Stimulated activated memory B cell treated with anti-CD40 and anti-IgM and Interleukin-4, amounts not matched to agents 10 μg/mL and 1 μg/mL and 100 μg/mL, for 72 hours (primary cell): ENCODE measurements around the gene UGT1A7.

Source experiments
- ATAC-seq: fragments of 150-1000 bp; cut with Tn5 transposase; 2 replicates; pipeline ENCODE4 v1.10.0; 2021
- H3K27ac Mint-ChIP-seq: one replicate; pipeline ENCODE4 v1.8.0; 2022; ENCODE audit warnings: mild to moderate bottlenecking, mixed read lengths
- H3K27me3 Mint-ChIP-seq: one replicate; pipeline ENCODE4 v1.8.0; 2022; ENCODE audit warnings: mixed read lengths
- H3K36me3 Mint-ChIP-seq: one replicate; pipeline ENCODE4 v1.8.0; 2022; ENCODE audit warnings: mixed read lengths
- H3K4me1 Mint-ChIP-seq: one replicate; pipeline ENCODE4 v1.8.0; 2022; ENCODE audit warnings: mixed read lengths
- H3K4me3 Mint-ChIP-seq: one replicate; pipeline ENCODE4 v1.8.0; 2022; ENCODE audit warnings: mild to moderate bottlenecking, moderate library complexity, mixed read lengths
- H3K9me3 Mint-ChIP-seq: one replicate; pipeline ENCODE4 v1.8.0; 2022; ENCODE audit warnings: mixed read lengths

The UGT1A7 gene

GRCh38 chr2:233671290-233672161 lies 10.2 kb upstream of the UGT1A7 start, which contains the start of gene UGT1A9:
Gene UGT1A9 (plus strand): TSS chr2:233671898. CDS start chr2:233671935, 37 bp downstream.
- no peaks in the 10 kb centered on the region for H3K36me3 Mint-ChIP-seq
- H3K4me1 Mint-ChIP-seq = no peaks in the 10 kb centered on the region
- no peaks in the 10 kb centered on the region for H3K27me3 Mint-ChIP-seq
- no peaks in the 10 kb centered on the region for H3K9me3 Mint-ChIP-seq
- H3K4me3 Mint-ChIP-seq = no peak within 1 kb of the TSS
- no peak within 1 kb of the TSS for H3K27ac Mint-ChIP-seq
- no peak for ATAC-seq

- H3K4me3 Mint-ChIP-seq = no peak overlapping the region
- no peaks in the 10 kb centered on the region for H3K36me3 Mint-ChIP-seq
- no peaks in the 10 kb centered on the region for H3K4me1 Mint-ChIP-seq
- no peak for ATAC-seq
- H3K27ac Mint-ChIP-seq = no peak overlapping the region
- H3K9me3 Mint-ChIP-seq = no peaks in the 10 kb centered on the region
- H3K27me3 Mint-ChIP-seq = no peaks in the 10 kb centered on the region
Measured at GRCh38 chr2:233672886-233673285, 8.8 kb upstream of the UGT1A7 start.

GRCh38 chr2:233673896-233674295 lies 7.8 kb upstream of the UGT1A7 start:
- Mint-ChIP-seq H3K27ac (no peak overlapping the region), H3K27me3 (peaks cover 5% of the 10 kb centered on the region), H3K9me3 (no peaks in the 10 kb centered on the region), H3K36me3 (no peaks in the 10 kb centered on the region), H3K4me1 (no peaks in the 10 kb centered on the region), H3K4me3 (no peak overlapping the region)
- no peak for ATAC-seq

- Mint-ChIP-seq H3K36me3 (no peaks in the 10 kb centered on the region), H3K9me3 (no peaks in the 10 kb centered on the region), H3K27me3 (peaks cover 9% of the 10 kb centered on the region), H3K4me1 (no peaks in the 10 kb centered on the region), H3K27ac (no peak overlapping the region), H3K4me3 (no peak overlapping the region)
- ATAC-seq = no peak
Measured at GRCh38 chr2:233674314-233674713, 7.4 kb upstream of the UGT1A7 start.

GRCh38 chr2:233674995-233675394 lies 6.7 kb upstream of the UGT1A7 start:
- Mint-ChIP-seq H3K4me3 (no peak overlapping the region), H3K36me3 (no peaks in the 10 kb centered on the region), H3K9me3 (no peaks in the 10 kb centered on the region), H3K4me1 (no peaks in the 10 kb centered on the region), H3K27me3 (peaks cover 16% of the 10 kb centered on the region), H3K27ac (no peak overlapping the region)
- no peak for ATAC-seq

- Mint-ChIP-seq H3K27ac (no peak overlapping the region), H3K4me1 (no peaks in the 10 kb centered on the region), H3K9me3 (no peaks in the 10 kb centered on the region), H3K4me3 (no peak overlapping the region), H3K27me3 (peaks cover 19% of the 10 kb centered on the region), H3K36me3 (no peaks in the 10 kb centered on the region)
- no peak for ATAC-seq
Measured at GRCh38 chr2:233676046-233676445, 5.7 kb upstream of the UGT1A7 start.

GRCh38 chr2:233679196-233679595 lies 2.5 kb upstream of the UGT1A7 start:
- no peak for ATAC-seq
- no peaks in the 10 kb centered on the region for H3K36me3 Mint-ChIP-seq
- H3K4me3 Mint-ChIP-seq = no peak overlapping the region
- H3K9me3 Mint-ChIP-seq = no peaks in the 10 kb centered on the region
- no peak overlapping the region for H3K27ac Mint-ChIP-seq
- H3K4me1 Mint-ChIP-seq = no peaks in the 10 kb centered on the region
- H3K27me3 Mint-ChIP-seq = peaks cover 19% of the 10 kb centered on the region

- no peaks in the 10 kb centered on the region for H3K4me1 Mint-ChIP-seq
- no peak for ATAC-seq
- H3K27me3 Mint-ChIP-seq = peaks cover 19% of the 10 kb centered on the region
- H3K9me3 Mint-ChIP-seq = no peaks in the 10 kb centered on the region
- no peaks in the 10 kb centered on the region for H3K36me3 Mint-ChIP-seq
- no peak overlapping the region for H3K4me3 Mint-ChIP-seq
- H3K27ac Mint-ChIP-seq = no peak overlapping the region
Measured at GRCh38 chr2:233680361-233681045, 1.2 kb upstream of the UGT1A7 start.

GRCh38 chr2:233684640-233685039 lies 2.9 kb downstream of the UGT1A7 start:
- H3K9me3 Mint-ChIP-seq = no peaks in the 10 kb centered on the region
- no peak overlapping the region for H3K4me3 Mint-ChIP-seq
- no peak for ATAC-seq
- H3K4me1 Mint-ChIP-seq = peaks cover 6% of the 10 kb centered on the region
- H3K27me3 Mint-ChIP-seq = peaks cover 7% of the 10 kb centered on the region
- no peak overlapping the region for H3K27ac Mint-ChIP-seq
- no peaks in the 10 kb centered on the region for H3K36me3 Mint-ChIP-seq

- Mint-ChIP-seq H3K4me1 (peaks cover 6% of the 10 kb centered on the region), H3K36me3 (no peaks in the 10 kb centered on the region), H3K27ac (no peak overlapping the region), H3K4me3 (no peak overlapping the region), H3K9me3 (no peaks in the 10 kb centered on the region), H3K27me3 (no peaks in the 10 kb centered on the region)
- ATAC-seq = no peak
Measured at GRCh38 chr2:233686928-233687327, 5.2 kb downstream of the UGT1A7 start.

- no peak for ATAC-seq
- H3K4me3 Mint-ChIP-seq = no peak overlapping the region
- peaks cover 6% of the 10 kb centered on the region for H3K4me1 Mint-ChIP-seq
- no peaks in the 10 kb centered on the region for H3K9me3 Mint-ChIP-seq
- no peak overlapping the region for H3K27ac Mint-ChIP-seq
- no peaks in the 10 kb centered on the region for H3K27me3 Mint-ChIP-seq
- no peaks in the 10 kb centered on the region for H3K36me3 Mint-ChIP-seq
Measured at GRCh38 chr2:233688341-233688740, 6.6 kb downstream of the UGT1A7 start.

GRCh38 chr2:233689031-233689430 lies 7.3 kb downstream of the UGT1A7 start:
- Mint-ChIP-seq H3K27me3 (no peaks in the 10 kb centered on the region), H3K4me3 (no peak overlapping the region), H3K27ac (no peak overlapping the region), H3K36me3 (no peaks in the 10 kb centered on the region), H3K4me1 (peaks cover 6% of the 10 kb centered on the region), H3K9me3 (no peaks in the 10 kb centered on the region)
- peak; percentile 54 for ATAC-seq

- Mint-ChIP-seq H3K9me3 (no peaks in the 10 kb centered on the region), H3K27ac (no peak overlapping the region), H3K27me3 (no peaks in the 10 kb centered on the region), H3K4me1 (peaks cover 6% of the 10 kb centered on the region), H3K4me3 (no peak overlapping the region), H3K36me3 (no peaks in the 10 kb centered on the region)
- ATAC-seq = no peak
Measured at GRCh38 chr2:233689501-233689900, 7.8 kb downstream of the UGT1A7 start.

GRCh38 chr2:233690444-233690843 lies 8.7 kb downstream of the UGT1A7 start:
- no peak overlapping the region for H3K4me3 Mint-ChIP-seq
- H3K27ac Mint-ChIP-seq = no peak overlapping the region
- H3K27me3 Mint-ChIP-seq = no peaks in the 10 kb centered on the region
- H3K9me3 Mint-ChIP-seq = no peaks in the 10 kb centered on the region
- H3K36me3 Mint-ChIP-seq = no peaks in the 10 kb centered on the region
- H3K4me1 Mint-ChIP-seq = peaks cover 6% of the 10 kb centered on the region
- no peak for ATAC-seq

GRCh38 chr2:233691443-233692433 lies 10.0 kb downstream of the UGT1A7 start:
- no peaks in the 10 kb centered on the region for H3K9me3 Mint-ChIP-seq
- no peak overlapping the region for H3K4me3 Mint-ChIP-seq
- H3K27ac Mint-ChIP-seq = no peak overlapping the region
- no peak for ATAC-seq
- H3K4me1 Mint-ChIP-seq = peaks cover 12% of the 10 kb centered on the region
- H3K27me3 Mint-ChIP-seq = no peaks in the 10 kb centered on the region
- H3K36me3 Mint-ChIP-seq = no peaks in the 10 kb centered on the region
